GM20000 (cell line): Measurements from ENCODE around the gene VWA3B.

Source experiments
- DNase-seq: peaks from one replicate; pipeline ENCODE4 v3.0.0; 2012; ENCODE audit warnings: low spot score
- TF ChIP-seq, protein P1 (sequence below): IDR thresholded peaks from 2 replicates; pipeline ENCODE4 v1.5.1; 2012; ENCODE audit warnings: mild to moderate bottlenecking, control low read depth; ENCODE audit errors: extremely low read depth, missing control alignments

Gene VWA3B

DNA sequence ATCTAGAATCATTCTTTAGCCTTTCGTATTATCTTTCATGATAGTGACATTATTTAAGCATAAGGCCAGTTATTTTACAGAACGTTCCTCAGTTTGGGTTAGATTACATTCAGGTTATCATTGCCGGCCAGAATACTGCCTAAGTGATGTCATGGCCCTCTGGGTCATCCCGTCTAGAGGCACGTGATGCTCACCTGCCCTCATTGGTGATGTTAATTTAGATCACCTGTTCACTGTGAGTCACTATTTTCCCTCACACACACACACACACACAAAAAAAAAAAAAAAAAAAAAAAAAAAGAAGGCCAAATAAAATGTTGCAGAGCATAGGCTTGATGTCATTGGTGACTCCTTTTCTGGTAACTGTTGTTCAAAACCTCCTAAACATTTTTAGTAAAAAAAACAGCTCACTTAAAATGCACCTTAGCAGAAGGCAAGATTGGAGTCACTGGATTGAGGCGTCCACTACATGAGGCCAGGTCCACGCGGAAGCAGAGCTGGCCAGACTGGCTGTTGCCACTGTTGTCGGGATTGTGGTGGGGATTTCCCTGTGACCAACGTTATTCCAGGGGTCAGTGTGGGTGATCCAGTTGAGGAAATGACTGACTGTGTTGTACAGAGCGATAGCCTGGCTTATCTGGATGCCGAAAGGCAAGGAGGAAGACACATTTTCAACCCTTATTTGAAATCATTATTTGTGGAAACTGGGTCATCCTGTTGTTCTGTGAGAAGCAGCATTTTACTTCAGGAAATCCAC is 207.1 kb downstream of the VWA3B start:
- TF ChIP-seq, protein P1, sequence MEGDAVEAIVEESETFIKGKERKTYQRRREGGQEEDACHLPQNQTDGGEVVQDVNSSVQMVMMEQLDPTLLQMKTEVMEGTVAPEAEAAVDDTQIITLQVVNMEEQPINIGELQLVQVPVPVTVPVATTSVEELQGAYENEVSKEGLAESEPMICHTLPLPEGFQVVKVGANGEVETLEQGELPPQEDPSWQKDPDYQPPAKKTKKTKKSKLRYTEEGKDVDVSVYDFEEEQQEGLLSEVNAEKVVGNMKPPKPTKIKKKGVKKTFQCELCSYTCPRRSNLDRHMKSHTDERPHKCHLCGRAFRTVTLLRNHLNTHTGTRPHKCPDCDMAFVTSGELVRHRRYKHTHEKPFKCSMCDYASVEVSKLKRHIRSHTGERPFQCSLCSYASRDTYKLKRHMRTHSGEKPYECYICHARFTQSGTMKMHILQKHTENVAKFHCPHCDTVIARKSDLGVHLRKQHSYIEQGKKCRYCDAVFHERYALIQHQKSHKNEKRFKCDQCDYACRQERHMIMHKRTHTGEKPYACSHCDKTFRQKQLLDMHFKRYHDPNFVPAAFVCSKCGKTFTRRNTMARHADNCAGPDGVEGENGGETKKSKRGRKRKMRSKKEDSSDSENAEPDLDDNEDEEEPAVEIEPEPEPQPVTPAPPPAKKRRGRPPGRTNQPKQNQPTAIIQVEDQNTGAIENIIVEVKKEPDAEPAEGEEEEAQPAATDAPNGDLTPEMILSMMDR = no peak
- DNase-seq = no peak

DNA sequence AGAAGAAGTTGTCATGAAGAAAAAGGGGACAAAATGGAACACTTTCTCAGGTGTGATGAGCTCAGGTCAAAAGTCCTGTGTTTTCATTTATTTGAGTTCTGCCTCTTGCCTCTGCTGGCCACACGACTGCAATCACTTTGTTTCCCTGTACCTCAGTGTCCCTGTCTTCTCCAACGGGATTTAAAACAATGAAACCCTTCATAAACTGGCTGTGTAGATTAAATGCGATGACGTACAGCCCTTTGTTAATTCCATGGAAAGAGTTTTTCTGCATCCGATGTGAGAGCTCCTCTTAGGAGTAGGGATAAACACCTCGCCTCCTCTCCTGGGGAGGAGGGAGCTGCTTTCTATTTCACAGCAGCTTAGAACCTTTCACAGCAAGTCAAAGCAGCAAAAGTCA is 207.7 kb downstream of the VWA3B start:
- TF ChIP-seq, protein P1 = no peak
- DNase-seq = no peak

DNA sequence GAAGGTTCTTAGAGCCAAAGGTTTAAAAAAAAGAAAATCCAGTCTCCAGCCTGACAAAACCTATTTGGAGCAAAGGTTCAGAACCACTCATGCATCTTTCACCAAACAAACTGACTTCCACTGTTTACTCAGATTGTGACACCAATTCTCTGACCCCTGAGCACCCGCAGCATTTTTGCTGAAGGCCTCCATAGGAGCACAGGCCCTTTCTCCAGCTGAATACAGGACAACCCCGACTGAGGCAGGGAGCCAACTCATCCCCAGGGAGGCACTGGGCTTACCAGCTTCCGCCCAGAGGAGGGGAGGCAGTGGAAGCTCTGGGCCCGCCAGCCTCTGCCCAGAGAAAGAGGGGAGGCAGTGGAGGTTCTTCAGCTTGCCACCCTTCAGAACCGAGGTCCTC is 208.3 kb downstream of the VWA3B start:
- DNase-seq = no peak
- TF ChIP-seq, protein P1 = no peak

DNA sequence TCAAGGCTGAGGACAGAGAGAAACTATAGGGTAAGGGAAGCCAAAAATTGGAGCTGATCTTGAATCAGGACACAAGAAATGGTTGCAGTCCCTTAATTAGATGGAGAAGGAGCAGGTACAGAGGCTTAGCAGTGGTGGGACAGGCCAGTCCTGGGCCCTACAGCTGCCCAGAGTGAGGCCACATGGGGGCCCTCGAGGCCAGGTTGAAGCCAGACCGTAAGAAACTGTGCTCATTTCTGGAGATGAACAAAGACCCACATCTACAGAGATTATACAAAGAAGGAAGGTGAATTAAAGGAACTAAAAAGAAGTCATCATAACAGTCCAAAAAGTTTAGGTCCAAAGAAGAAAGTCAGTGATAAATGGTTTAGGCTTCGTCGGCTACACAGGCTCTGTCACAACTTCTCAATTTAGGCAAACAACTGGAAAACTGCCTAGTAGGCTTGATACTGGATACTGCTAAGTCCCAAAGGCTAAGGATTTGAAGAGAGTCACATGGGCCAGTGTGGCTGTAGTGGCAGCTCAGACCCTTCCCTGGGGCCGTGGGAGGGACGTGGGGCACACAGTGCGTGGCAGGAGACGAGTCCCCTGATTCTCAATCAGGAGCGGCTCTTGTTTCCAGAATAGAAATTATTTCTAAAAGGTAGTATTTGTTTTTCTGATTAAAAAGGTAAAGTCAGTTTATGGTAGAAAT is 208.9 kb downstream of the VWA3B start:
- no peak for DNase-seq
- TF ChIP-seq, protein P1 = no peak

DNA sequence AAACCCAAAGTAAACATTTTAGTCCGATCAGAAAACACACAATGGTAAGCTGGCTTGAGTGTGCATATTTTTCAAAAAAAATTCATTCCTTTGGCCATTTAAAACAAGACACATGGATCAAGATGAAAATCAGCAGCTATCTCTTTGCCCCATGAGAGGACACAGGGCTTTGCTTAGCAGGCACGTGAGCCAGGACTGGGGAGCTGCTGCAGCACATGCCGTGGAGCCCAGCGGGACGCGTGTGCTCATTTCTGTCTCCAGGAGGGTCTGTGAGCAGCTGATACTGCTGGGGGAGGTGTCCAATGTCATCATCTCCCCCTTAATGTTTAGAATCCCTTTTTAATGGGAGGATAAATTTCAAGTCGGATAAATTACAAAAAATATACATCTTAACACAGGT is 209.5 kb downstream of the VWA3B start:
- TF ChIP-seq, protein P1 = no peak
- DNase-seq = no peak

DNA sequence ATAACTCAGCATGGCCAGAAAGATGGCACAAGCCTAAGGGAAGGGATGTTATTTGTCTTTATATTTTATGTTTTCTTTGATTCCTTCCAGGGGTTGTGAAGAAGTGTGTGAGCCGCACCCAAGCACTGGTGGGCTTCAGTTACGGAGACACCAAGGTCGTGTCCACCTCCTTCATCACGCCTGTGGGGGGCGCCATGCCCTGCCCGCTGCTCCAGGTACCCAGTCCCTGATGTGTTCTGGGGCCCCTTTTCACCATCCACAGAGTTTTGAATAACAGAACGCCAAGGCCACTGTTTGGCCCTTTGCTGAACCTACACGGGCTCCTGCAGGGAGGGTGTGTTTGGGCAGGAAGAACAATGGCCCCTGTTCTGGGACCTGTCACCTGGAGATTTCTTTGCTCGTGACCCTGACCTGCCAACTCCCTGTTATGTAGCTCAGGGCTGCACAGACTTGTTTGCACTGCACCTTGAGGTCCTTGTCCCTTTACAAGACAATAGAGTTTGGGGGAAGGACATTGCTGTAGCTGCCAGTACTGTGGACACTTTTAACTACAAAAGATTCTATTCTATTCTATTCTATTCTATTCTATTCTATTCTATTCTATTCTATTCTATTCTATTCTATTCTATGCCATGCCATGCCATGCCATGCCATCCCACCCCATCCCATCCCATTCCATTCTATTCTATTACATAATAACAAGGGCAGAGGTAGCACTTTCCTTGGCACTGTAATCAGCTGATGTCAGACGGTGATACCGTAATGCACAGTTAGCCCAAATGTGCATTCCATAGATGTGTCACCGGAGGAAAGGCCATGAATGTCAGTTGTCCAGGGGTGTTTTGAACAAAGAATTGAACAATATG is 211.1 kb downstream of the VWA3B start:
- TF ChIP-seq, protein P1 = no peak
- DNase-seq = no peak

DNA sequence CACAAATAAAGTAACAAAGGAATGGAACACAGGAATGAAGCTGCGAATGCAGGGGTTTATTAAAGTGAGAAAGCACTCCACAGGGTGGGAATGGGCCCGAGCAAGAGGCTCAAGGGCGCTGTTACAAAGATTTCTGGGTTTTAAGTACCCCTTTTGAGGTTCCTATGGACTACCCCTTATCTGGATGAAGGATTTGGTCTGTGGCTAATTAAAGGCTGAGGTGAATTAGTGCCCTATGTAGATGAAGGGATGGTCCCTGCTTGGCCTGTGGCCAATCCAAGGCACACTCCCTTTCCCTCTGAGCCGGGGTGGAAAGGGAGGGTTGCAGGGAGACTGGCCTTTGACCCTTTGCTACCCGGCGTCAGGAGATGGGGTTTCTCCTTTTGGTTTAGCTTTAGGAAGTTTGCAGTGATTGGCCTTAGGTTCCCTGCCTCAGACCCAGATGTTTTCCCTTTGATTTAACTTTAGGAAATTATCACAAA is 211.8 kb downstream of the VWA3B start:
- no peak for DNase-seq
- TF ChIP-seq, protein P1 = no peak
